Bronchial epithelial cell (primary cell): ENCODE measurements around the gene MAP3K5. TPM values are rescaled to one million over a fixed set of nuclear protein-coding genes. Genes with fewer than 3 reads are reported as not detected.

ENCODE experiments used
- DNase-seq: peaks from one replicate; pipeline ENCODE4 v3.0.0-alpha.2; 2010; ENCODE audit warnings: low read depth
- FAIRE-seq: peaks from 2 replicates; lab custom pipeline; 2011; peaks lifted over from hg19 to GRCh38; lab: Jason Lieb, UNC
- H3K27me3 ChIP-seq: 2 replicates; pipeline ENCODE4 v1.5.1; 2011; ENCODE audit warnings: low read length; ENCODE audit not compliant: control insufficient read depth, insufficient read depth
- H3K36me3 ChIP-seq: 2 replicates; pipeline ENCODE4 v1.5.1; 2011; ENCODE audit warnings: low read length; ENCODE audit not compliant: control insufficient read depth, insufficient read depth
- H3K4me3 ChIP-seq: 2 replicates; pipeline ENCODE4 v1.5.1; 2011; ENCODE audit warnings: mild to moderate bottlenecking, low read depth, low read length, control low read depth
- CTCF ChIP-seq: IDR thresholded peaks from 2 replicates; pipeline ENCODE4 v1.5.1; 2011; ENCODE audit warnings: mild to moderate bottlenecking, moderate library complexity, low read length, control low read depth, inconsistent platforms; ENCODE audit not compliant: insufficient read depth, severe bottlenecking
- total RNA-seq: library from RNA; depleted of rRNA; stranded (reverse); fragments of >200 nt; gene quantifications from 2 replicates; pipeline ENCODE4 v1.2.1, GENCODE V29; 2014

The MAP3K5 gene
- total RNA-seq, 1 donor from 2014 or later = 8.2 TPM

- no peaks in the 10 kb centered on the region for H3K27me3 ChIP-seq
- DNase-seq (no peak), FAIRE-seq (no peak)
- H3K36me3 ChIP-seq = no peaks in the 10 kb centered on the region
- no peak for TF ChIP-seq CTCF
- no peak overlapping the region for H3K4me3 ChIP-seq
These were observed 257.1 kb downstream of the MAP3K5 start for GRCh38 chr6:136535017-136535765.

- Histone ChIP-seq H3K27me3 (no peaks in the 10 kb centered on the region), H3K4me3 (no peak overlapping the region), H3K36me3 (no peaks in the 10 kb centered on the region)
- FAIRE-seq (no peak), DNase-seq (no peak)
- TF ChIP-seq CTCF = no peak
These were observed 258.0 kb downstream of the MAP3K5 start for GRCh38 chr6:136534268-136534667.

GRCh38 chr6:136533487-136533886 lies 258.8 kb downstream of the MAP3K5 start:
- no peak for DNase-seq

GRCh38 chr6:136532030-136532429 lies 260.2 kb downstream of the MAP3K5 start:
- no peak for TF ChIP-seq CTCF
- H3K36me3 ChIP-seq = no peaks in the 10 kb centered on the region
- FAIRE-seq (no peak), DNase-seq (no peak)
- H3K27me3 ChIP-seq = no peaks in the 10 kb centered on the region
- H3K4me3 ChIP-seq = no peak overlapping the region

More at GRCh38 chr6:136533487-136533886, 258.8 kb downstream of the MAP3K5 start:
- no peak for TF ChIP-seq CTCF
- Histone ChIP-seq H3K4me3 (no peak overlapping the region), H3K36me3 (no peaks in the 10 kb centered on the region), H3K27me3 (no peaks in the 10 kb centered on the region)
- FAIRE-seq = peak; percentile 36

- Histone ChIP-seq H3K4me3 (no peak overlapping the region), H3K36me3 (no peaks in the 10 kb centered on the region), H3K27me3 (no peaks in the 10 kb centered on the region)
- FAIRE-seq (no peak), DNase-seq (peak; percentile 13)
- no peak for TF ChIP-seq CTCF
These were observed 262.6 kb downstream of the MAP3K5 start for GRCh38 chr6:136529710-136530109.
